Esophagus squamous epithelium (tissue), 5 donors: ENCODE data around the gene STARD3. TPM values are rescaled to one million over a fixed set of nuclear protein-coding genes. Genes with fewer than 3 reads are reported as not detected.

Source experiments
- DNase-seq: peaks from one replicate; lab custom pipeline; 2025; lab: John Stamatoyannopoulos, UW
- H3K27ac ChIP-seq, 4 donors: fragments of 200-600 bp; sonication (generic); one replicate each; pipeline ENCODE4 v1.5.1; 2016 to 2019; ENCODE audit warnings: mild to moderate bottlenecking in 1 of 4
- H3K27me3 ChIP-seq, 4 donors: fragments of 200-600 bp; sonication (generic); 1 replicate in 3 of 4; 2 replicates in 1 of 4; pipeline versions ENCODE4 v1.5.1 to v1.6.0; 2017 to 2021; ENCODE audit warnings: antibody characterized with exemption in 1 of 4
- H3K36me3 ChIP-seq, 3 donors: fragments of 200-600 bp; sonication (generic); one replicate each; pipeline ENCODE4 v1.5.1; 2016 to 2019
- H3K4me1 ChIP-seq, 3 donors: fragments of 200-600 bp; sonication (generic); one replicate each; pipeline ENCODE4 v1.5.1; 2017 to 2019
- H3K4me3 ChIP-seq, 4 donors: fragments of 200-600 bp; sonication (generic); 1 replicate in 3 of 4; 2 replicates in 1 of 4; pipeline ENCODE4 v1.5.1; 2016 to 2019; ENCODE audit warnings: mild to moderate bottlenecking in 2 of 4, moderate library complexity in 1 of 4
- H3K9me3 ChIP-seq, 3 donors: fragments of 200-600 bp; sonication (generic); one replicate each; pipeline ENCODE4 v1.5.1; 2016 to 2019
- CTCF ChIP-seq, 6 experiments: fragments of 450-650 bp in 4 of 6; fragments of 200-600 bp in 2 of 6; sonication (generic) in 2 of 6; IDR thresholded peaks; one replicate each; pipeline ENCODE4 v1.5.1; 2016 to 2019; ENCODE audit warnings: antibody characterized with exemption in 6 of 6, mild to moderate bottlenecking in 4 of 6, moderate library complexity in 4 of 6
- POLR2A ChIP-seq, 4 donors: fragments of 450-650 bp; IDR thresholded peaks; one replicate each; pipeline ENCODE4 v1.6.1; 2017; ENCODE audit warnings: antibody characterized with exemption in 4 of 4, mild to moderate bottlenecking in 4 of 4, moderate library complexity in 3 of 4
- WGBS, 2 donors: methylation state at CpG; one replicate each; pipeline ENCODE4 v1.1.5; 2018; 5-methylcytosine and 5-hydroxymethylcytosine counted together
- intact Hi-C: fragments of 100-400 bp; cut with DNase I; formaldehyde crosslinking; loops from one replicate; pipeline ENCODE4 v1.15.0; 2022
- total RNA-seq, 4 donors: library from RNA; depleted of rRNA; stranded (reverse); fragments of >200 nt; gene quantifications; one replicate each; pipeline ENCODE4 v1.1.0, GENCODE V29; 2016
- donor health status: DM: yes; HTN: yes; CAD: no.

STARD3 gene
- total RNA-seq, 4 donors from 2014 or later = 27.3 to 46.7 (median 33.4) TPM

GRCh38 chr17:39642291-39643074 lies 5.5 kb downstream of the STARD3 start:
- intact Hi-C loops = no loop called here
- no peak for TF ChIP-seq POLR2A (IDR thresholded peaks at IDR 0.05)
- TF ChIP-seq CTCF (IDR thresholded peaks at IDR 0.05) = no peak
- no peak overlapping the region for H3K27ac ChIP-seq
- H3K9me3 ChIP-seq = no peaks in the 10 kb centered on the region
- 77 to 92% methylated on average over 5 to 8 of the region's 9 CpGs for WGBS, 2 donors
- no peak overlapping the region for H3K4me3 ChIP-seq
- peaks cover 0 to 28% (median 0%) of the 10 kb centered on the region in 3 donors for H3K36me3 ChIP-seq
- H3K27me3 ChIP-seq = no peaks in the 10 kb centered on the region
- DNase-seq = no peak
- peaks cover 38 to 84% (median 49%) of the 10 kb centered on the region in 3 donors for H3K4me1 ChIP-seq

- H3K27me3 ChIP-seq = no peaks in the 10 kb centered on the region
- no peaks in the 10 kb centered on the region for H3K9me3 ChIP-seq
- TF ChIP-seq CTCF (IDR thresholded peaks at IDR 0.05) = no peak
- TF ChIP-seq POLR2A (IDR thresholded peaks at IDR 0.05) = no peak
- no peak for DNase-seq
- 54 to 63% methylated on average over 2 to 4 of the region's 4 CpGs for WGBS, 2 donors
- peaks cover 30 to 76% (median 42%) of the 10 kb centered on the region in 3 donors for H3K4me1 ChIP-seq
- peaks cover 0 to 28% (median 0%) of the 10 kb centered on the region in 3 donors for H3K36me3 ChIP-seq
- H3K4me3 ChIP-seq = no peak overlapping the region
- H3K27ac ChIP-seq = no peak overlapping the region
- intact Hi-C loops = no loop called here
These were observed 6.3 kb downstream of the STARD3 start for GRCh38 chr17:39643271-39643670.

GRCh38 chr17:39647256-39647655 lies 10.3 kb downstream of the STARD3 start:
- Histone ChIP-seq H3K36me3 (peaks cover 0 to 31% (median 0%) of the 10 kb centered on the region in 3 donors), H3K27ac (no peak overlapping the region), H3K4me1 (peaks cover 12 to 52% (median 13%) of the 10 kb centered on the region in 3 donors), H3K9me3 (no peaks in the 10 kb centered on the region), H3K4me3 (no peak overlapping the region), H3K27me3 (no peaks in the 10 kb centered on the region)
- 80 to 88% methylated on average over 4 of the region's 5 CpGs for WGBS, 2 donors
- DNase-seq = no peak
- TF ChIP-seq CTCF (IDR thresholded peaks at IDR 0.05) (no peak), POLR2A (IDR thresholded peaks at IDR 0.05) (no peak)
- intact Hi-C loops = no loop called here

GRCh38 chr17:39648616-39649366 lies 11.8 kb downstream of the STARD3 start:
- intact Hi-C loops = no loop called here
- Histone ChIP-seq H3K9me3 (no peaks in the 10 kb centered on the region), H3K36me3 (peaks cover 0 to 37% (median 0%) of the 10 kb centered on the region in 3 donors), H3K4me1 (peaks cover 3 to 52% (median 10%) of the 10 kb centered on the region in 3 donors), H3K27ac (no peak overlapping the region), H3K4me3 (no peak overlapping the region), H3K27me3 (no peaks in the 10 kb centered on the region)
- 79 to 90% methylated on average over 8 to 15 of the region's 15 CpGs for WGBS, 2 donors
- DNase-seq = no peak
- TF ChIP-seq POLR2A (IDR thresholded peaks at IDR 0.05) (no peak), CTCF (IDR thresholded peaks at IDR 0.05) (no peak)

- Histone ChIP-seq H3K9me3 (no peaks in the 10 kb centered on the region), H3K4me3 (no peak overlapping the region), H3K27me3 (no peaks in the 10 kb centered on the region), H3K36me3 (peaks cover 0 to 47% (median 0%) of the 10 kb centered on the region in 3 donors), H3K27ac (no peak overlapping the region), H3K4me1 (peaks cover 0 to 45% (median 9%) of the 10 kb centered on the region in 3 donors)
- TF ChIP-seq CTCF (IDR thresholded peaks at IDR 0.05) (no peak), POLR2A (IDR thresholded peaks at IDR 0.05) (no peak)
- WGBS, 2 donors = 67 to 81% methylated on average over 9 to 11 of the region's 11 CpGs
- intact Hi-C loops = no loop called here
- no peak for DNase-seq
These were observed 13.2 kb downstream of the STARD3 start for GRCh38 chr17:39650121-39650579.
